Hepatocyte (in vitro differentiated cells): ENCODE results near the gene KRI1. TPM values are rescaled to one million over a fixed set of nuclear protein-coding genes. Genes with fewer than 3 reads are reported as not detected.

ENCODE experiments used
- DNase-seq: peaks from one replicate; pipeline ENCODE4 v3.0.0-alpha.2; 2016; ENCODE audit warnings: low spot score
- H2AFZ ChIP-seq: fragments of 200-600 bp; sonication (generic); 2 replicates; pipeline ENCODE4 v1.6.0; 2016; ENCODE audit warnings: antibody characterized with exemption, mild to moderate bottlenecking
- H3K27ac ChIP-seq: fragments of 200-600 bp; sonication (generic); 2 replicates; pipeline ENCODE4 v1.5.1; 2016; ENCODE audit warnings: mild to moderate bottlenecking
- H3K27me3 ChIP-seq: fragments of 200-600 bp; sonication (generic); 2 replicates; pipeline ENCODE4 v1.6.1; 2016
- H3K36me3 ChIP-seq: fragments of 200-600 bp; sonication (generic); replicated peaks from 2 replicates; pipeline ENCODE4 v1.5.1; 2016; ENCODE audit warnings: low read depth; ENCODE audit not compliant: insufficient read depth
- H3K4me1 ChIP-seq: fragments of 200-600 bp; sonication (generic); 2 replicates; pipeline ENCODE4 v1.5.1; 2016; ENCODE audit warnings: mild to moderate bottlenecking, moderate library complexity; ENCODE audit not compliant: insufficient read depth
- H3K4me2 ChIP-seq: fragments of 200-600 bp; sonication (generic); 2 replicates; pipeline ENCODE4 v1.6.0; 2016
- H3K4me3 ChIP-seq: fragments of 200-600 bp; sonication (generic); 2 replicates; pipeline ENCODE4 v1.5.1; 2016; ENCODE audit warnings: mild to moderate bottlenecking
- H3K79me2 ChIP-seq: fragments of 200-600 bp; sonication (generic); 2 replicates; pipeline ENCODE4 v1.6.0; 2017; ENCODE audit warnings: mild to moderate bottlenecking
- H3K9me2 ChIP-seq: fragments of 200-600 bp; sonication (generic); replicated peaks from 2 replicates; pipeline ENCODE4 v1.6.0; 2017; ENCODE audit warnings: mild to moderate bottlenecking; ENCODE audit not compliant: insufficient read depth
- H3K9me3 ChIP-seq: fragments of 200-600 bp; sonication (generic); 2 replicates; pipeline ENCODE4 v1.5.1; 2016; ENCODE audit warnings: low read depth, mild to moderate bottlenecking
- H4K20me1 ChIP-seq: fragments of 200-600 bp; sonication (generic); 2 replicates; pipeline ENCODE4 v1.6.0; 2016; ENCODE audit warnings: mild to moderate bottlenecking; ENCODE audit not compliant: insufficient read depth, poor library complexity, severe bottlenecking
- EZH2 ChIP-seq: fragments of 200-600 bp; sonication (generic); IDR thresholded peaks from 2 replicates; pipeline ENCODE4 v1.6.1; 2016; ENCODE audit warnings: antibody characterized with exemption, mild to moderate bottlenecking, borderline replicate concordance
- EZH2phosphoT487 ChIP-seq: fragments of 200-600 bp; sonication (generic); IDR thresholded peaks from one replicate; pipeline ENCODE4 v1.6.1; 2018; ENCODE audit warnings: antibody characterized with exemption, mild to moderate bottlenecking, low read depth, moderate library complexity; ENCODE audit not compliant: unreplicated experiment, severe bottlenecking
- WGBS: methylation state at CpG from one replicate; pipeline ENCODE4 v1.1.6; 2016; ENCODE audit warnings: low lambda C conversion rate; ENCODE audit errors: missing lambda C conversion rate; 5-methylcytosine and 5-hydroxymethylcytosine counted together
- polyA plus RNA-seq: library from polyadenylated mRNA; unstranded; fragments of >200 nt; fragmentation: Nextera tagmentation; extraction: Ambion mirVana; gene quantifications from 2 replicates; pipeline ENCODE4 v1.2.1, GENCODE V29; 2016
- total RNA-seq: library from RNA; depleted of rRNA; stranded (reverse); fragments of >200 nt; gene quantifications from 2 replicates; pipeline ENCODE4 v1.2.3, GENCODE V29; 2014
- TF ChIP-seq, protein P1 (sequence below): fragments of 200-600 bp; sonication (generic); IDR thresholded peaks from 2 replicates; pipeline ENCODE4 v1.5.1; 2016; ENCODE audit warnings: antibody characterized with exemption, mild to moderate bottlenecking; ENCODE audit not compliant: poor library complexity

KRI1 gene
- total and polyA plus RNA-seq, 2 experiments from 2014 or later, result 7.8 to 18.3 TPM

- Histone ChIP-seq H3K4me2 (no peak overlapping the region), H4K20me1 (no peaks in the 10 kb centered on the region), H3K36me3 (no peaks in the 10 kb centered on the region), H3K27me3 (peaks cover 39% of the 10 kb centered on the region), H3K79me2 (no peaks in the 10 kb centered on the region), H3K4me3 (no peak overlapping the region), H3K9me3 (no peaks in the 10 kb centered on the region), H3K4me1 (peaks cover 7% of the 10 kb centered on the region), H3K27ac (no peak overlapping the region), H2AFZ (no peak overlapping the region), H3K9me2 (no peaks in the 10 kb centered on the region)
- DNase-seq, result no peak
- TF ChIP-seq, protein P1, sequence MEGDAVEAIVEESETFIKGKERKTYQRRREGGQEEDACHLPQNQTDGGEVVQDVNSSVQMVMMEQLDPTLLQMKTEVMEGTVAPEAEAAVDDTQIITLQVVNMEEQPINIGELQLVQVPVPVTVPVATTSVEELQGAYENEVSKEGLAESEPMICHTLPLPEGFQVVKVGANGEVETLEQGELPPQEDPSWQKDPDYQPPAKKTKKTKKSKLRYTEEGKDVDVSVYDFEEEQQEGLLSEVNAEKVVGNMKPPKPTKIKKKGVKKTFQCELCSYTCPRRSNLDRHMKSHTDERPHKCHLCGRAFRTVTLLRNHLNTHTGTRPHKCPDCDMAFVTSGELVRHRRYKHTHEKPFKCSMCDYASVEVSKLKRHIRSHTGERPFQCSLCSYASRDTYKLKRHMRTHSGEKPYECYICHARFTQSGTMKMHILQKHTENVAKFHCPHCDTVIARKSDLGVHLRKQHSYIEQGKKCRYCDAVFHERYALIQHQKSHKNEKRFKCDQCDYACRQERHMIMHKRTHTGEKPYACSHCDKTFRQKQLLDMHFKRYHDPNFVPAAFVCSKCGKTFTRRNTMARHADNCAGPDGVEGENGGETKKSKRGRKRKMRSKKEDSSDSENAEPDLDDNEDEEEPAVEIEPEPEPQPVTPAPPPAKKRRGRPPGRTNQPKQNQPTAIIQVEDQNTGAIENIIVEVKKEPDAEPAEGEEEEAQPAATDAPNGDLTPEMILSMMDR, result no peak
- TF ChIP-seq EZH2phosphoT487 (no peak), EZH2 (no peak)
- WGBS, result 84% methylated on average over 13 of the region's 13 CpGs
Measured at GRCh38 chr19:10521461-10522171, 44.2 kb downstream of the KRI1 start.

- Histone ChIP-seq H3K4me2 (no peak overlapping the region), H2AFZ (no peak overlapping the region), H3K4me3 (no peak overlapping the region), H3K27me3 (peaks cover 48% of the 10 kb centered on the region), H3K9me2 (no peaks in the 10 kb centered on the region), H3K27ac (no peak overlapping the region), H3K79me2 (no peaks in the 10 kb centered on the region), H3K4me1 (peaks cover 7% of the 10 kb centered on the region), H4K20me1 (no peaks in the 10 kb centered on the region), H3K36me3 (no peaks in the 10 kb centered on the region), H3K9me3 (no peaks in the 10 kb centered on the region)
- 93% methylated on average over 13 of the region's 15 CpGs for WGBS
- TF ChIP-seq EZH2phosphoT487 (no peak), EZH2 (no peak)
- TF ChIP-seq, protein P1, result no peak
- no peak for DNase-seq
Measured at GRCh38 chr19:10520652-10521318, 45.0 kb downstream of the KRI1 start.

DNA sequence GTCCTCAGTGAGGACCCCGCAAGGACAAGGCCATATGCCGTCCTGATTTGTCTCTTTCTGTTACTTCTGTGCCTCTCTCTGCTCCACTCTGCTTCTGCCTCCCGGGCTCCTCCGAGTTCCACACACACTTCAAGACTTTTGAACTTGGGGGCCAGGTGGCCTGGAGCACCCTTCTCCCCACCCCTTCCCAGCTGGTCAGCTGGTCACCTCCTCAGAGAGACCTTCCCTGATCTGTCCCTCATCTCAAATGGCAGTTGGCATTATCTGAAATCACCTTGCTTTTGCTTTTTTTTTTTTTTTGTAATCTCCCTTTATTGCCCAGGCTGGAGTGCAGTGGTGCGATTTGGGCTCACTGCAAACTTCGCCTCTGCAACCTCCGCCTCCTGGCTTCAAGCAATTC is 46.4 kb downstream of the KRI1 start:
- Histone ChIP-seq H3K4me1 (peaks cover 7% of the 10 kb centered on the region), H3K4me2 (no peak overlapping the region), H3K9me2 (no peaks in the 10 kb centered on the region), H3K36me3 (no peaks in the 10 kb centered on the region), H4K20me1 (no peaks in the 10 kb centered on the region), H3K9me3 (no peaks in the 10 kb centered on the region), H3K27ac (no peak overlapping the region), H2AFZ (no peak overlapping the region), H3K27me3 (peaks cover 61% of the 10 kb centered on the region), H3K79me2 (no peaks in the 10 kb centered on the region), H3K4me3 (no peak overlapping the region)
- WGBS, result 83% methylated on average over 7 of the region's 7 CpGs
- DNase-seq, result no peak
- TF ChIP-seq EZH2, result no peak
- no peak for TF ChIP-seq EZH2phosphoT487
- TF ChIP-seq, protein P1, result no peak
